AG09309 (cell line): ENCODE data around the gene CCND1.

ENCODE experiments used
- DNase-seq: peaks from one replicate; pipeline ENCODE4 v3.0.0-alpha.2; 2010; ENCODE audit warnings: low read depth
- H3K4me3 ChIP-seq: 2 replicates; pipeline ENCODE4 v1.5.1; 2011; ENCODE audit warnings: mild to moderate bottlenecking, low read depth, low read length, moderate library complexity; ENCODE audit not compliant: control insufficient read depth
- TF ChIP-seq, protein P1 (sequence below): IDR thresholded peaks from 2 replicates; pipeline ENCODE4 v1.5.1; 2011; ENCODE audit warnings: mild to moderate bottlenecking, low read depth, low read length, inconsistent platforms; ENCODE audit not compliant: insufficient read depth, control insufficient read depth; ENCODE audit errors: missing control alignments

Gene CCND1

DNA sequence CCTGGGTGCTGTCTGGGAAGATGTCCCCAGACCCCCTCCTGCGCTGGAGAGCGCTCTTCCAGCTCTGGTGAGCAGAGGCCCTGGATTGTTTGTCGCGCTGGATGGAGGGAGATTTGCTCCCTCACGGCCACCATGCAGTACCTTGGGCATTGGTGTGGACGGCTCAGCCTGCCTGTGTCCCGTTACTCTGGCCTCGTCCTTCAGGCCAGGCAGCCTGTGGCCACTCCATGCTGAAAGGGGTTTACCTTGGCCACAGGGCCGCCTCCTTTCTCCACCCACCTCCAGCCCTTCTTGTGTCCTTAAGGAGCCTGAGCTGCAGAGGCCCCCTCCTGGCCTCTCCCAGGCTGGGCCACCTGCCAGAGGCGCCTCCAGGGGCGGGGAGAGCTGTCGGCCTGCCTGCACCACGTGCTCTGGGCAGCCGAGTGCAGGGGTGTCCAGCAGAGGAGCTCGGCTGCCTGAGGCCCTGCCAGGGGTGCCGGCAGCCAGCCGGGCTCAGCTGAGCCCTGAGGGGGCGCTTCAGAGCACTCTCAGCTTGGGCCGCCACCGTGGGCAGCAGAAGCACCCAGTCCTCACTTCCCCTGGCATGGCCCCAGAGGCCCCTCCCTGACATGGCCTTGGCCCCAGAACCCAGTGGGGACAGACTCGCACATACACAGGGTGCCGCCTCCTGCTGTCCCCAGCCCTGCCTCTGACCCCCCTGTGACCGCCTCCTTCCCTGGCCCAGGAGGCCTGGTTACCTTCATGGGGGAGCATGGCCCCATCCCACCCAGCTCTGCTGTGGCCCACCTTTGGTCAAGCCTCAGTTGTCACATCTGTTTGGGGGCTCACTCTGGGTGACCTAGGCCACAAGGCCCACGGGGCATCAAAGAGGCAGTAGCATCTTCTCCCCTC lies 3.4 kb downstream of the CCND1 start:
- peak overlapping the region; percentile 73 for H3K4me3 ChIP-seq
- TF ChIP-seq, protein P1, sequence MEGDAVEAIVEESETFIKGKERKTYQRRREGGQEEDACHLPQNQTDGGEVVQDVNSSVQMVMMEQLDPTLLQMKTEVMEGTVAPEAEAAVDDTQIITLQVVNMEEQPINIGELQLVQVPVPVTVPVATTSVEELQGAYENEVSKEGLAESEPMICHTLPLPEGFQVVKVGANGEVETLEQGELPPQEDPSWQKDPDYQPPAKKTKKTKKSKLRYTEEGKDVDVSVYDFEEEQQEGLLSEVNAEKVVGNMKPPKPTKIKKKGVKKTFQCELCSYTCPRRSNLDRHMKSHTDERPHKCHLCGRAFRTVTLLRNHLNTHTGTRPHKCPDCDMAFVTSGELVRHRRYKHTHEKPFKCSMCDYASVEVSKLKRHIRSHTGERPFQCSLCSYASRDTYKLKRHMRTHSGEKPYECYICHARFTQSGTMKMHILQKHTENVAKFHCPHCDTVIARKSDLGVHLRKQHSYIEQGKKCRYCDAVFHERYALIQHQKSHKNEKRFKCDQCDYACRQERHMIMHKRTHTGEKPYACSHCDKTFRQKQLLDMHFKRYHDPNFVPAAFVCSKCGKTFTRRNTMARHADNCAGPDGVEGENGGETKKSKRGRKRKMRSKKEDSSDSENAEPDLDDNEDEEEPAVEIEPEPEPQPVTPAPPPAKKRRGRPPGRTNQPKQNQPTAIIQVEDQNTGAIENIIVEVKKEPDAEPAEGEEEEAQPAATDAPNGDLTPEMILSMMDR = peak; percentile 40
- peak; percentile 55 for DNase-seq

DNA sequence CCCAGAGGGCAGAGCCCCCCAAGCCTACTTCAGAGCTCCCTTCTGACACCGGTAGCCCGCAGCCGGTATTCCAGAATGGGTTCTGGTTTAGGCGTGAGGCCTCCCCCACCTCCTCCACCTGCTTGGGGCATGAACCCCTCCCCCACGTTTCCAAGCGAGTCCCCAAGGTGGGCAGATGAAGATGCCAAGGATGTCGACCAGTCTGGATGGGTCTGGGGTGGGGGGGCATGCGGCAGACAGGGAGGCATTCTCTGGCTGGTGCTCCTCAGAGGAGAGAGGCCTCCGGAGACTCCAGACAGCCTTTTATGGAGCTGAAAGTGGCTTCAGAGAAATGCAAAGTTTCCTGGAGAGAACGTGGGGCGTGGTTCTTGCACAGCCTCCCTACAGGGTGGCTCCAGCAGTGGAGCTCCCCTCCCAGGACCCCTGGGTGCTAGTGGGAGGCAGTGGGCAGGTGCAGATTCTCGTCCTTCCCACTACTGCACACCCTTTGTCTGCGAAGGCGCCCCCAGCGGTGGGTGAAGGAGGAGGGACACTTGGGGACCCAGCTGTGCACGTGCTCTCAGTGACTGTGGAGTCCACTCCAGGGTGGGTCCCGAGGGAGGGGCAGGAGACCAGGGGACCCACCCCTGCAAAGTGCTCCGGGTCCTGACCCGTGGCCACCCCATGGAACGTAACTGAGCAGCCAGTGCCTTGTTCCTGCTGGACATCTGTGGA lies 4.2 kb downstream of the CCND1 start:
- TF ChIP-seq, protein P1 = no peak
- peak overlapping the region; percentile 73 for H3K4me3 ChIP-seq
- DNase-seq = no peak

DNA sequence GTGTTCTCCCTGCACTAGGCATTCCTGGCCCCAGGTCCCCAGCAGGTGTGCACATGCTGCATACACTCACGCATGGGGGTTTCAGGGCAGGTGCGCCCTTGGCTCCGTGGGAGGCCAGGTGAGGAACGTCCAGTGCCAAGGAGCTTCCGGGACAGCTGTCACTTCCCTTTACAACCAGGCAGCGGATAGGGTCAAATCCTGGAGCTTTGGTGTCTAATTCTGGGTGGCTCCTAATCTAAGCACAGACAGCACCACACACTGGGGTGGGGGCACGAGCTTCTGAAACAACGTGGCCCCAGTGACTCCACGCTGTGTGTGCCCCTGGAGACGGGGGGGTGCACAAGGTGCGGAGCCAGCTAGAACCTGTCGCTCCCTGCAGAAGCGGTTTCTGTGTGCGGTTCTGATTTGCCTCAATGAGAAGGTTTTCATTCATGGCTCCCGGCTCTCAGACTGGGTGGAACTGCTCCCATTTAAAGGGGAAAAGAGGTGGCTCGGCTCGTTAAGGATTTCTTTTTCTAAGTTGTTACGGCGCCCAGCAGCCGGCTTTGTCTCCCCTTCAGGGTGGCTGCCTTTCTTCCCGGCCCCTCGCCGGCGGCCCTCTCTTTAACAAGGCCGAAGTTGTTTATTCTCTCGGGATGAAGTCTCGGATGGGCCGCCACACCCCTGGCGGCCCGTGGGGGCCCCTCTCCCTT lies 5.0 kb downstream of the CCND1 start:
- no peak overlapping the region for H3K4me3 ChIP-seq
- TF ChIP-seq, protein P1 = no peak
- no peak for DNase-seq

DNA sequence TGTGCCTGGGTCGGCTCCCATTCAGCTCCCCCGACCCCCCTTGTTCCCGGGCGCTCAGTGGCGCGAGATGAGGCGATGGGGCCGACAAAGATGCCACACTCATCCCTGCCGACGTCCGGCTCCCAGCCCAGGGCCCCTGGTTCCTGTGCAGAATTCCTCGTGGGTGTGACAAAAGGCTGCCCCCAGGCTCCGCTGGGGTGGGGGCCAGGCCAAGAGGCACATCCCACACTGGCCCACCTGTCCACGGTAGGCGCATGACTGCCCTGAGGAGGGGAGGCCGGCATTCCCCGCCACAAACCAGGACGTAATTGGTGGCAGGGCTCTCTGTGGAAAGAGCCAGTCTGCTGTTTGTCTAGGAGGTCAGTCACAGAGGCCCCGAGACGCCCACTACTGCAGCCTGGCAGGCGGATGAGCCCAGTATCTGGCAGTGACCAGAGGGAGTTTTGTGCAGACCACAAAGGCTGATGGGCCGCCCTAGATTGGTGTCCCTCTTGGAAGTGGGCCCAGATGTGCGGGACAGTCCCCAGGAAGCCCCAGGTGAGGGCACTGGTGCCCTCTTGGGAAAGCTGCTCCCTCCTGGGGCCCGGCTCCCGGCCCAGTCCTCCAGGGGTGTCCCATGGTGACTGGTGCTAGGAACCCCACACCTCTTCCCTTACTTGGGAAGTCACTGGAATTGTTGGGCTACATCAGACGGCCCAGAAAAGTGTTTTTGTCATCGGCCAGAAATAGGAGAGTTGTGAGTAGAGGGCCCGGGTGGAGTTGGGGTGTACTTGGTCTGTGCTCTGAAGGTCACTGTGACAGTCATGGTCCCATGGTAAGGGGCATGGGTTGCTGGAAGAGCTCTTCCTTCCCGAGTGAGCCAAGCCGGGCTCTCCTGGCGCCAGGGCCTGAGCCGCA lies 5.8 kb downstream of the CCND1 start:
- TF ChIP-seq, protein P1 = no peak
- H3K4me3 ChIP-seq = no peak overlapping the region
- no peak for DNase-seq

DNA sequence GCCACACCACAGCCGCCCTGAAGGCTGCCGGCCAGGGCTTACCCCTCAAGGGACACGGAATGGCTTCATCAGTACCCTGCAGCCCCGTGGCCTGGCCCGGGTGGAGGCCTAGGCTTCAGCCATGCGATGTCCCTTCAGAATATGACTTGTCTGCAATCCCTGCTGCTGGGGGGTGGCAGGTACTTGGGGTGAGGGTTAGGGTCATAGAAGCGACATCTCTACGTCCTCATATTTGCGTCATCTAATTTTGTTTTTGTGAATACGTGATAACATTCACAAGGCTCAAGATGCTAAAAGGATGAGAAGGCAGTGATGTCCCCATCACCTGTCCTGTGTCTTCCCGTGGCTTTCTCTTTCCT lies 6.4 kb downstream of the CCND1 start:
- no peak overlapping the region for H3K4me3 ChIP-seq
- DNase-seq = no peak
- TF ChIP-seq, protein P1 = no peak
